Amygdala (tissue), 56 donors: Measurements from ENCODE around the gene FKBP4.
A peak's percentile ranks its signal among the peaks of the same experiment; 100 is the strongest.

Experiments used
- DNase-seq, 56 donors: peaks; one replicate each; lab custom pipeline; 2025; lab: John Stamatoyannopoulos, UW

FKBP4 gene

GRCh38 chr12:2776129-2776806, 18.5 kb upstream of the FKBP4 start:
- DNase-seq = no peak

GRCh38 chr12:2779281-2779680, 15.5 kb upstream of the FKBP4 start:
- DNase-seq = no peak

GRCh38 chr12:2783936-2784600, 10.7 kb upstream of the FKBP4 start:
- peak in 51 of 56 donors; percentile 11 to 72 (median 49) for DNase-seq

- DNase-seq = no peak
These were observed 9.8 kb upstream of the FKBP4 start for GRCh38 chr12:2785017-2785416.

- DNase-seq = no peak
These were observed 3.7 kb upstream of the FKBP4 start for GRCh38 chr12:2791089-2791488.

GRCh38 chr12:2792671-2793500, 1.9 kb upstream of the FKBP4 start:
- no peak for DNase-seq

- no peak for DNase-seq
These were observed 1.2 kb upstream of the FKBP4 start for GRCh38 chr12:2793561-2793960.

- DNase-seq = peak in 37 of 56 donors; percentile 44 to 99 (median 73)
These were observed 507 bp upstream of the FKBP4 start for GRCh38 chr12:2794191-2794735.

GRCh38 chr12:2795291-2796186, 769 bp downstream of the FKBP4 start:
- peak in 55 of 56 donors; percentile 13 to 86 (median 72) for DNase-seq

- no peak for DNase-seq
These were observed 1.5 kb downstream of the FKBP4 start for GRCh38 chr12:2796187-2796666.

- DNase-seq = peak in 1 of 56 donors; percentile 27
These were observed 3.1 kb downstream of the FKBP4 start for GRCh38 chr12:2797721-2798418.

- no peak for DNase-seq
These were observed 5.3 kb downstream of the FKBP4 start for GRCh38 chr12:2800046-2800570.

- peak in 10 of 56 donors; percentile 3 to 45 (median 10) for DNase-seq
These were observed 6.4 kb downstream of the FKBP4 start for GRCh38 chr12:2801044-2801783.

GRCh38 chr12:2803635-2804392, 9.0 kb downstream of the FKBP4 start:
- no peak for DNase-seq

- DNase-seq = peak in 23 of 56 donors; percentile 2 to 69 (median 19)
These were observed 9.8 kb downstream of the FKBP4 start for GRCh38 chr12:2804393-2805142.

GRCh38 chr12:2805143-2805520, 10.4 kb downstream of the FKBP4 start:
- DNase-seq = no peak

- DNase-seq = no peak
These were observed 11.9 kb downstream of the FKBP4 start for GRCh38 chr12:2806700-2807099.
